Thyroid gland (tissue), 4 donors: ENCODE data around the gene GALNT3. TPM values are rescaled to one million over a fixed set of nuclear protein-coding genes. Genes with fewer than 3 reads are reported as not detected.

ENCODE experiments used
- DNase-seq, 2 donors: peaks; one replicate each; pipeline ENCODE4 v3.0.0-alpha.2; 2019
- H3K27ac ChIP-seq, 3 donors: fragments of 200-600 bp; sonication (generic); 1 replicate in 2 of 3; 2 replicates in 1 of 3; pipeline ENCODE4 v1.5.1; 2016 to 2019; ENCODE audit warnings: mild to moderate bottlenecking in 1 of 3, moderate library complexity in 1 of 3
- H3K27me3 ChIP-seq: fragments of 200-600 bp; sonication (generic); one replicate; pipeline ENCODE4 v1.5.1; 2019
- H3K36me3 ChIP-seq, 2 donors: fragments of 200-600 bp; sonication (generic); one replicate each; pipeline ENCODE4 v1.5.1; 2016 to 2019
- H3K4me1 ChIP-seq, 2 donors: fragments of 200-600 bp; sonication (generic); one replicate each; pipeline ENCODE4 v1.5.1; 2017 to 2019
- H3K4me3 ChIP-seq, 3 donors: fragments of 200-600 bp; sonication (generic); replicated peaks in 1 of 3; 1 replicate in 2 of 3; 2 replicates in 1 of 3; pipeline ENCODE4 v1.5.1; 2016; ENCODE audit warnings: mild to moderate bottlenecking in 1 of 3
- H3K9me3 ChIP-seq: fragments of 200-600 bp; sonication (generic); one replicate; pipeline ENCODE4 v1.5.1; 2017
- POLR2A ChIP-seq, 2 donors: fragments of 450-650 bp; IDR thresholded peaks; one replicate each; pipeline ENCODE4 v1.6.1; 2017; ENCODE audit warnings: antibody characterized with exemption in 2 of 2, mild to moderate bottlenecking in 2 of 2, moderate library complexity in 1 of 2
- WGBS, 2 donors: methylation state at CpG; one replicate each; pipeline ENCODE4 v1.1.5; 2017; 5-methylcytosine and 5-hydroxymethylcytosine counted together
- intact Hi-C: fragments of 100-400 bp; cut with DNase I; formaldehyde crosslinking; loops from one replicate; pipeline ENCODE4 v1.15.1; 2023
- total RNA-seq, 4 donors: library from RNA; depleted of rRNA; stranded (reverse); fragments of >200 nt; gene quantifications; one replicate each; pipeline ENCODE4 v1.2.3, GENCODE V29; 2016
- TF ChIP-seq, protein P1 (sequence below), 6 experiments: fragments of 200-600 bp in 3 of 6; fragments of 450-650 bp in 3 of 6; sonication (generic) in 3 of 6; IDR thresholded peaks; one replicate each; pipeline ENCODE4 v1.5.1; 2016 to 2019; ENCODE audit warnings: antibody characterized with exemption in 6 of 6, mild to moderate bottlenecking in 2 of 6, inconsistent platforms in 1 of 6, moderate library complexity in 1 of 6

Gene GALNT3
- total RNA-seq, 4 donors from 2014 or later, result 48.8 to 78.5 (median 59.2) TPM

- H3K27ac ChIP-seq, result no peak overlapping the region
- 93 to 97% methylated on average over 4 of the region's 4 CpGs for WGBS, 2 donors
- intact Hi-C loops, result no loop called here
- no peaks in the 10 kb centered on the region for H3K36me3 ChIP-seq
- no peak overlapping the region for H3K4me3 ChIP-seq
- TF ChIP-seq, protein P1, sequence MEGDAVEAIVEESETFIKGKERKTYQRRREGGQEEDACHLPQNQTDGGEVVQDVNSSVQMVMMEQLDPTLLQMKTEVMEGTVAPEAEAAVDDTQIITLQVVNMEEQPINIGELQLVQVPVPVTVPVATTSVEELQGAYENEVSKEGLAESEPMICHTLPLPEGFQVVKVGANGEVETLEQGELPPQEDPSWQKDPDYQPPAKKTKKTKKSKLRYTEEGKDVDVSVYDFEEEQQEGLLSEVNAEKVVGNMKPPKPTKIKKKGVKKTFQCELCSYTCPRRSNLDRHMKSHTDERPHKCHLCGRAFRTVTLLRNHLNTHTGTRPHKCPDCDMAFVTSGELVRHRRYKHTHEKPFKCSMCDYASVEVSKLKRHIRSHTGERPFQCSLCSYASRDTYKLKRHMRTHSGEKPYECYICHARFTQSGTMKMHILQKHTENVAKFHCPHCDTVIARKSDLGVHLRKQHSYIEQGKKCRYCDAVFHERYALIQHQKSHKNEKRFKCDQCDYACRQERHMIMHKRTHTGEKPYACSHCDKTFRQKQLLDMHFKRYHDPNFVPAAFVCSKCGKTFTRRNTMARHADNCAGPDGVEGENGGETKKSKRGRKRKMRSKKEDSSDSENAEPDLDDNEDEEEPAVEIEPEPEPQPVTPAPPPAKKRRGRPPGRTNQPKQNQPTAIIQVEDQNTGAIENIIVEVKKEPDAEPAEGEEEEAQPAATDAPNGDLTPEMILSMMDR (IDR thresholded peaks at IDR 0.05), result no peak
- no peak for TF ChIP-seq POLR2A (IDR thresholded peaks at IDR 0.05)
- no peak for DNase-seq
- peaks cover 4 to 14% of the 10 kb centered on the region in 2 donors for H3K4me1 ChIP-seq
- H3K9me3 ChIP-seq, result no peaks in the 10 kb centered on the region
- H3K27me3 ChIP-seq, result no peaks in the 10 kb centered on the region
Measured at GRCh38 chr2:165779706-165780105, 14.3 kb downstream of the GALNT3 start.

GRCh38 chr2:165778653-165779451, 15.2 kb downstream of the GALNT3 start:
- Histone ChIP-seq H3K27ac (no peak overlapping the region), H3K9me3 (no peaks in the 10 kb centered on the region), H3K4me1 (peaks cover 4 to 14% of the 10 kb centered on the region in 2 donors), H3K27me3 (no peaks in the 10 kb centered on the region), H3K4me3 (no peak overlapping the region), H3K36me3 (no peaks in the 10 kb centered on the region)
- TF ChIP-seq, protein P1 (IDR thresholded peaks at IDR 0.05), result peak in 4 of 6 experiments; percentile 24 to 31 (median 26)
- TF ChIP-seq POLR2A (IDR thresholded peaks at IDR 0.05), result no peak
- peak in 1 of 2 donors; percentile 6 for DNase-seq
- WGBS, 2 donors, result 99 to 100% methylated on average over 4 of the region's 4 CpGs
- intact Hi-C loops, result no loop called here

- no peaks in the 10 kb centered on the region for H3K27me3 ChIP-seq
- intact Hi-C loops, result no loop called here
- H3K27ac ChIP-seq, result no peak overlapping the region
- no peaks in the 10 kb centered on the region for H3K36me3 ChIP-seq
- no peak for DNase-seq
- H3K9me3 ChIP-seq, result no peaks in the 10 kb centered on the region
- peaks cover 4 to 14% of the 10 kb centered on the region in 2 donors for H3K4me1 ChIP-seq
- no peak for TF ChIP-seq POLR2A (IDR thresholded peaks at IDR 0.05)
- TF ChIP-seq, protein P1 (IDR thresholded peaks at IDR 0.05), result no peak
- H3K4me3 ChIP-seq, result no peak overlapping the region
Measured at GRCh38 chr2:165778187-165778556, 15.9 kb downstream of the GALNT3 start.

DNA sequence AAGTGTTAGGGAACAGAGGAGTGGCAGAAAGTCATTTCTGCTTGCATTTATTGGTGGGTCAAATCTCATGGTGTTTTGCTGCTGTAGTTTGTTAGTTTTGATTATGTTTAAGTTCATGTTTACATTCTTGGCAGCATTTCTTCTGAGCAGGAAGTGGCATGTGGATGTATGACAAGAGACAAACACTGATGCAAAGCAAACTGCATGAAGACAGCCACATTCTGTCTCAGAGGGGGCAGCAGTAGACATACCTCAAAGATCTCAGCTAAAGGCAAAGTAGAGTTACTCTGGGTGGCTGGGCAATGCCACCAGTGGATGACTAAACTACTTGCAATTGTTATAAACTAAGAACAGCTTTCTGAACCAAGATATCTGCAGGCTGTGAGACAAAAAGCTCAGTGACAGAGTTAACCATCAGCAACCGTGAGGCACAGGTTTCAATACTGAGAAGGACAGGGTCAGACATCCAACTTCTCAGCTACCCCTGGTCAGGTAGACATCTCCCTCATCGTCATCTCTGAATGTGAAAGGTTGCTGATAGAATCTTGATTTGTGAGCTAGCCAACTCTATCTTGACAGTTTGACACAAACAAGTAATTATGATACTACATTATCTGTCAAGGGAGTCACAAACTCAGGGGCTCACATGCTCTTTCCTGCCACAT, 16.4 kb downstream of the GALNT3 start:
- intact Hi-C loops, result no loop called here
- H3K27me3 ChIP-seq, result no peaks in the 10 kb centered on the region
- 86 to 94% methylated on average over 2 of the region's 2 CpGs for WGBS, 2 donors

More for the DNA sequence above, 16.4 kb downstream of the GALNT3 start:
- Histone ChIP-seq H3K27ac (no peak overlapping the region), H3K9me3 (no peaks in the 10 kb centered on the region), H3K36me3 (no peaks in the 10 kb centered on the region), H3K4me3 (no peak overlapping the region), H3K4me1 (peaks cover 4 to 14% of the 10 kb centered on the region in 2 donors)
- no peak for TF ChIP-seq POLR2A (IDR thresholded peaks at IDR 0.05)
- TF ChIP-seq, protein P1 (IDR thresholded peaks at IDR 0.05), result no peak
- DNase-seq, result no peak
